Measurements from ENCODE around the gene PHLDA2. TPM values are rescaled to one million over a fixed set of nuclear protein-coding genes. Genes with fewer than 3 reads are reported as not detected.

Gene PHLDA2
- total and polyA plus RNA-seq, 9 of the 15 experiments (the other 6 are each of a cell fraction or from before 2014, with no cell fraction given), result 0.43 to 42.4 (median 4.7) TPM

GRCh38 chr11:2885017-2885677 is 44.1 kb downstream of the PHLDA2 start (continued):
- TF ChIP-seq BDP1 (IDR thresholded peaks at IDR 0.05; ENCODE audit: insufficient read depth, insufficient read length) (no peak), ZNF354B (CRISPR knock-in tag; IDR thresholded peaks at IDR 0.05) (no peak), SRSF7 (optimal IDR thresholded peaks at IDR 0.05; ENCODE audit: low read depth, low read length) (peak; percentile 51), ZBTB7A (IDR thresholded peaks at IDR 0.05; ENCODE audit: borderline replicate concordance, control insufficient read depth, low read depth, low read length) (peak; percentile 66; the same call in 1 of the 2 replicates), FOS (IDR thresholded peaks at IDR 0.05; ENCODE audit: extremely low read depth, insufficient read length) (no peak), PURB (CRISPR knock-in tag; IDR thresholded peaks at IDR 0.05; ENCODE audit: low read depth) (no peak), SMARCA5 (IDR thresholded peaks at IDR 0.05) (0 out of 2 replicates have a peak, but pooled peaks have one; percentile 28), PHF20 (IDR thresholded peaks at IDR 0.05; ENCODE audit: partially characterized antibody) (peak; percentile 21), HDAC3 (IDR thresholded peaks at IDR 0.05; ENCODE audit: borderline replicate concordance, partially characterized antibody) (no peak), LEF1 (IDR thresholded peaks at IDR 0.05) (no peak), ZNF561 (CRISPR knock-in tag; conservative IDR thresholded peaks at IDR 0.05) (no peak), ETS2 (tag; IDR thresholded peaks at IDR 0.05; ENCODE audit: borderline replicate concordance, poor library complexity, severe bottlenecking) (no peak), ZBTB49 (CRISPR knock-in tag; IDR thresholded peaks at IDR 0.05; ENCODE audit: borderline replicate concordance) (peak; percentile 80; the same call in 1 of the 2 replicates), SREBF2 (CRISPR knock-in tag; IDR thresholded peaks at IDR 0.05) (no peak), ZSCAN29 (IDR thresholded peaks at IDR 0.05) (no peak), FOXJ3 (CRISPR knock-in tag; IDR thresholded peaks at IDR 0.05) (no peak), ZNF586 (CRISPR knock-in tag; conservative IDR thresholded peaks at IDR 0.05) (no peak), PHF8 (IDR thresholded peaks at IDR 0.05; ENCODE audit: borderline replicate concordance, low read length) (peak; percentile 68; the same call in 1 of the 2 replicates), SRSF3 (IDR thresholded peaks at IDR 0.05; ENCODE audit: insufficient read depth, low read length) (no peak), STAG1 (CRISPR knock-in tag; IDR thresholded peaks at IDR 0.05; ENCODE audit: borderline replicate concordance) (peak; percentile 53), LARP7 (IDR thresholded peaks at IDR 0.05) (0 out of 2 replicates have a peak, but pooled peaks have one; percentile 32), TEAD1 (CRISPR knock-in tag; IDR thresholded peaks at IDR 0.05) (peak in 1 of 2 experiments; percentile 62; a peak in 1 of 4 replicates), ZNF12 (CRISPR knock-in tag; IDR thresholded peaks at IDR 0.05) (peak; percentile 84)
- TF ChIP-seq, protein P1, sequence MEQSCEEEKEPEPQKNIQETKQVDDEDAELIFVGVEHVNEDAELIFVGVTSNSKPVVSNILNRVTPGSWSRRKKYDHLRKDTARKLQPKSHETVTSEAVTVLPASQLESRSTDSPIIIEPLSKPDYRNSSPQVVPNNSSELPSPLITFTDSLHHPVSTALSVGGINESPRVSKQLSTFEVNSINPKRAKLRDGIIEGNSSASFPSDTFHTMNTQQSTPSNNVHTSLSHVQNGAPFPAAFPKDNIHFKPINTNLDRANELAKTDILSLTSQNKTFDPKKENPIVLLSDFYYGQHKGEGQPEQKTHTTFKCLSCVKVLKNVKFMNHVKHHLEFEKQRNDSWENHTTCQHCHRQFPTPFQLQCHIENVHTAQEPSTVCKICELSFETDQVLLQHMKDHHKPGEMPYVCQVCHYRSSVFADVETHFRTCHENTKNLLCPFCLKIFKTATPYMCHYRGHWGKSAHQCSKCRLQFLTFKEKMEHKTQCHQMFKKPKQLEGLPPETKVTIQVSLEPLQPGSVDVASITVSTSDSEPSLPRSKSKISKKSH (CRISPR knock-in tag; IDR thresholded peaks at IDR 0.05), result no peak
- TF ChIP-seq, protein P2, sequence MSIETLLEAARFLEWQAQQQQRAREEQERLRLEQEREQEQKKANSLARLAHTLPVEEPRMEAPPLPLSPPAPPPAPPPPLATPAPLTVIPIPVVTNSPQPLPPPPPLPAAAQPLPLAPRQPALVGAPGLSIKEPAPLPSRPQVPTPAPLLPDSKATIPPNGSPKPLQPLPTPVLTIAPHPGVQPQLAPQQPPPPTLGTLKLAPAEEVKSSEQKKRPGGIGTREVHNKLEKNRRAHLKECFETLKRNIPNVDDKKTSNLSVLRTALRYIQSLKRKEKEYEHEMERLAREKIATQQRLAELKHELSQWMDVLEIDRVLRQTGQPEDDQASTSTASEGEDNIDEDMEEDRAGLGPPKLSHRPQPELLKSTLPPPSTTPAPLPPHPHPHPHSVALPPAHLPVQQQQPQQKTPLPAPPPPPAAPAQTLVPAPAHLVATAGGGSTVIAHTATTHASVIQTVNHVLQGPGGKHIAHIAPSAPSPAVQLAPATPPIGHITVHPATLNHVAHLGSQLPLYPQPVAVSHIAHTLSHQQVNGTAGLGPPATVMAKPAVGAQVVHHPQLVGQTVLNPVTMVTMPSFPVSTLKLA (conservative IDR thresholded peaks at IDR 0.05), result peak; percentile 39 to 51; a peak in 2 of 4 replicates

All from K562 (cell line).